NCI-H2227 treated with DMSO at 0.1 percent for 48 hours (cell line): ENCODE results near the gene ASS1.

Experiments used
- DNase-seq: peaks from one replicate; lab custom pipeline; 2025; lab: John Stamatoyannopoulos, UW

The ASS1 gene

GRCh38 chr9:130498298-130498917, 53.6 kb downstream of the ASS1 start:
- DNase-seq: no peak

GRCh38 chr9:130498918-130499698, 54.3 kb downstream of the ASS1 start:
- no peak for DNase-seq

- no peak for DNase-seq
These were observed 55.1 kb downstream of the ASS1 start for GRCh38 chr9:130499804-130500263.

DNA sequence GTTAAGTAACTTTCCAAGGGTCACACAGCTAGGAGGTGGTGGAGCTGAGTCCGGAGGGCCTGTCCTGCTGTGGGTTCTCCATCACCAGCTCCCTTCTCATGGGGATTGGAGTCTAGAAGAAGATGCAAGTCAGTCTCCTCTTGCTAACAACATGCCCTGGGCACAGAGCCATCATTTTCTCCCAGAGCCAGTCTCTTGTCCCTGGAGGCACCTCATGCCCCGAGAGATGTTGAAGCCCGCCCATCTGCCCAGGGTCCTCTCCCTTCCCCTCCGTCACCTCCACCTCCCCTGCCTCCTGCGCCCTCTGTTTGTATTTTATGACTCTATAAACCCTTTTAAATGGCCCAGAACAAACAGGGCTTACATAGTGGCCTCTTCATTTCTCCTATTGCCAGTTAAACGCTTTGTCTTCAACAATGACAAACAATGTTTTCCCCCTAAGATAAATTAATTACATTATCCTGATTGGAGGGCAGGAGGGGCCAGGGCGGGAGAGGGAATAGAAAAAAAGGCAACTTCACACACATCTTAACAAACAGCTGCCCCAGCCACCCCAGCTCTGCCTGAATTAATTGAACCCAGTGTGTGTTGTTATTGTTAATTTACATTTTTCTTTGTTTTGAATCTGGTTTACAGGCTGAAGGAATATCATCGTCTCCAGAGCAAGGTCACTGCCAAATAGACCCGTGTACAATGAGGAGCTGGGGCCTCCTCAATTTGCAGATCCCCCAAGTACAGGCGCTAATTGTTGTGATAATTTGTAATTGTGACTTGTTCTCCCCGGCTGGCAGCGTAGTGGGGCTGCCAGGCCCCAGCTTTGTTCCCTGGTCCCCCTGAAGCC, 55.8 kb downstream of the ASS1 start:
- no peak for DNase-seq

DNA sequence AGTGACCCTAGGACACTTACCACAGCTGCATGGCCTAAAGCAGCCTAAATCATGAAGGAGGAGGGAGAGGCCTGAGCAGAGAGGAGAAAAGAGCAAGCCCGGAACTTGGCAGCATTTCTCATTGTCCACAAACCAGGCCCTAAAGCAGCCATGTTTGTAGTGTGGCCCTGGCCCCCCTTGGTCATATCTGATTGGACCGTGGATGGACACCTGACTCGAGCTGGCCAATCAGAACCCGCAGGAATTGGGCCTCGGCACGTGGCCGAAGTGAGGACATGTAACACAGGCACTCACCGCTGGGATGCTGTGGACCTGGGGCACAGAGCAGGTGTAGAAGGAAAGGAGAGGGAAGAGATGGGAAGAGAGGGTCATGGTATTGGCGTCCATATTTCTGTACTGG, 56.9 kb downstream of the ASS1 start:
- no peak for DNase-seq

DNA sequence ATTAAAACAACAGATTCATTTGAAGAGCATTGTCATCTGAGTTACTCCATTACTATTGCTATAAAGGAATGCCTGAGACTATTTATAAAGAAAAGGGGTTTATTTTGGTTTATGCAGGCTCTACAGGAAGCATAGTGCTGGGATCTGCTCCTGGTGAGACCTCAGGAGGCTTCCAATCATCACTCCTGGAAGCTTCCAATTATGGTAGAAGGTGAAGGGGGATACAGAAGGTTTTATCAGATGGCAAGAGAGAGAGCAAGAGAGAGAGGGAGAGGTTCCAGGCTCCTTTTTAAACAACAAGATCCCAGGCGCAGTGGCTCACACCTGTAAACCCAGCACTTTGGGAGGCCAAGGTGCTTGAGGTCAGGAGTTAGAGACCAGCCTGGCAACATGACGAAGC, 63.5 kb downstream of the ASS1 start:
- no peak for DNase-seq

DNA sequence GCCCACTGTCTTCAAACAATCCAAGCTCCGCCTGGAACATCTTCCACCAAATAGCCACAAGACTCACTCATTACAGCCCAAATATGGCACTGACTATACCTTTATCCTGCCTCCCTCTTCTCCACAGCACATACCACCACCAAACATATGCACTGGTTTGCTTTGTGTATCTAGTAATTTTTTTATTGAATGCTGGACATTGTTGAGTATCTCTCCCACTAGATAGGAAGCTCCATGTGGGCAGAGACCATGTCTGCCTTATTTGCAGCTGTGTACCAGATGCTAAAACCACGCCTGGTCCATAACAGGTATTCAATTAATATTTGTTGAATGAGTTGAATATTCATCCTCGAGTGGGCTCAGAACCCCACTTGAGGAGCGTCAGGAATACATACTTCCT, 67.4 kb downstream of the ASS1 start:
- no peak for DNase-seq

- no peak for DNase-seq
These were observed 68.3 kb downstream of the ASS1 start for GRCh38 chr9:130513078-130513477.

- DNase-seq: no peak
These were observed 73.5 kb downstream of the ASS1 start for GRCh38 chr9:130518233-130518632.

GRCh38 chr9:130518943-130519799, 74.4 kb downstream of the ASS1 start:
- DNase-seq: no peak

DNA sequence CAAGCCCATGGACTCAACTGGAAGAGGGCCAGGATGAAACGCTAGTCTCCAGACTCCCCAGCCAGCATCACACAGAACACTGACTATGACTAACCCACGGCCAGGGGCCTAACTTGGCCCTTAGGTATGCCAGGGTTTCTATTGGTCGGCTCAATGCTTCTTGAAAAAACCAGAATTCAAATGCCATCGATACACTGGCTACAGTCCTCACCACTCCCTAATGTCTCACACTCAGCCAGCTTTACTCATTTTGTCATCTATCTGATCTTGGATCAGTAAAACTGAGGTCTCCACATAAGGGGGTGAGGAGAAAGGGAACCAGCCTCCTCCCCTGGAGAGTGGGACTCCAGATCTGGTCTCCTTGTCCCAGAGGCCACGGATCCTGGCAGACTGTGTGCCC, 75.2 kb downstream of the ASS1 start:
- no peak for DNase-seq

- DNase-seq: no peak
These were observed 77.0 kb downstream of the ASS1 start for GRCh38 chr9:130521715-130522114.

- no peak for DNase-seq
These were observed 77.6 kb downstream of the ASS1 start for GRCh38 chr9:130522233-130522808.

DNA sequence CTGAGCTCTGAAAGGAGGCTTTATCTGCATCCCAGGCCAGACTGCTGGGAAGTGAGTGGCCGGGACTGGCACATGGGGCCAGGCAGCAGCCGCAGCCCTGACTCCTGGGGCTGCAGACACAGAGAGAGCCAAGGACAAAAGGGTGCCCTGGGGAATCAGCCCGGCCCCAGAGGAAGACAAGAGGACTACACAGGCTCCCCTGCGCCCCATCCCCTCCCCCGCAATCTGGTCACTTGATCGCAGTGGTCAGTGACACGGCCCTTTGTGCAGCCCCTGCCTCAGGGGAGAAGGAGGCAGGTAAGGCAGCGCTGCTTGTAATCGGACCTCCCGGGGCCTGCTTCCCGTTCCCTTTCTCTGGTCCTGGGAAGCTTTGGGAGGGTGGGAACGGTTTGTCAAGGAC, 79.2 kb downstream of the ASS1 start:
- DNase-seq: no peak

- DNase-seq: no peak
These were observed 81.6 kb downstream of the ASS1 start for GRCh38 chr9:130526193-130526853.

DNA sequence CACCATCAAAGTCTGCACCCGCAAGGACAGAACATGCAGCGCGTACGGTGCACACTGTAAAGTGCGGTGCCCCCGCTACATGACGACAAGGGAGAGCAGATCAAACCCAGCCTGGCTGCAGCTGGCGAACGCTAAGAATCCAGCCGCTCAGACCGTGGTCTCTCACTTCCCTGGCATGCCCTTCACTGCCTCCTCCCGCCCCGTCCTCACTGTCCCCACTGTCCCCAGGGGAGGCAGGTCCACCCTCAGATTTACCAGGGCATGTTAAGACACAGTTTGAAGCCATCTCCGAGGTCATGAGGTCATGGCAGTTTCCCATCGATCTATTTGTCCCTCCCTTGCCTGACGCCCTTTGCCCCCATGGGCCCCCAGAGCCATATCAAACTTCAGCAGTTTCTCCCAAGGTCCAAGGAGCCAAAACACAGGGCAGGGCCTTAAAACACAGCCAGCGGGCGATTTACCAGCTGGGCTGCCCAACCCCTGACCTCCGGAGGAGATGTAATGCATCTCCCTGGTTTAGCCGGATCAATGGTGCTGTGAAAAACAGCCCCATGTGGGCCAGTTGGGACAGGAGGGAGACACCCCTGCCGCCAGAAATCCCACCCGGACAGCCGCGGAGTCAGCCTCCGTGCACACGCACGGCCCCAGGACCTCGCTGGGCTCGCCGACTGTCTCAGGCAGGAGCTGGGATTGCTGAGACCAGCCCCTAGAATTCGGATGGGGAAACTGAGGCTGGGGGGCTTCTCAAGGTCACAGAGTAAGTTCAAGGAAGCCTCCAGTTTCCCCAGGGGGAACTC, 82.3 kb downstream of the ASS1 start:
- DNase-seq: no peak

DNA sequence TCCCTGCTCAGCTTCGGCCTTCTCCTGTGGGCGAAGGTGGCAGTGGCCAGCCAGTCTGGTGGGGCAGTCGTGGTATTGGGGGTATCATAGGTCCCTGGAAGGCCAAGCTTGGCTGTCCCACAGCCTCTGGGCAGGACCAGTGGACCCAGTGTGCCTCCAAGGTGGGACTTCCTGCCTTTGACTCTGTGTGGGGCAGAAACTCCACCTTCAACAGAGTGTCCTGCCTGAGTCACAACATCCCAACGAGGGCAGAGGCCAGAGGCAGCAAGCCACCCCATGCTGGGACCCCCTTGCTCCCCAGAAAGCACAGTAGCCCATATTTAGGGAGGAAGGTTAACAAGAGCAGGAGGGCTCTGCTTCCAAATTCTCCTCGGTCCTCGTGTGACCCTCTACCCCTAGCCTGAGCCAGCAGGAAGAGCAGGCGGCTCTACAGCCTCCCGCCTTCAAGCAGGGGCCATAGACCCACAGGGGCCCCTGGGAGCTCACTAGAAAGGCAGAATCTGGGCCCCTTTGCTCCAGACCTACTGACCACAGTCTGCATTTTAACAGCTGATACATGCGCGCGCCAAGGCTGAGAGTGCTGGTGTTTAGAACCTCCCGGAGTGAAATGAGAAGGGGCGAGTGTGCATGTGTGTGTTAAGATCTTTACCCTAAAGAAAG, 83.0 kb downstream of the ASS1 start:
- no peak for DNase-seq

DNA sequence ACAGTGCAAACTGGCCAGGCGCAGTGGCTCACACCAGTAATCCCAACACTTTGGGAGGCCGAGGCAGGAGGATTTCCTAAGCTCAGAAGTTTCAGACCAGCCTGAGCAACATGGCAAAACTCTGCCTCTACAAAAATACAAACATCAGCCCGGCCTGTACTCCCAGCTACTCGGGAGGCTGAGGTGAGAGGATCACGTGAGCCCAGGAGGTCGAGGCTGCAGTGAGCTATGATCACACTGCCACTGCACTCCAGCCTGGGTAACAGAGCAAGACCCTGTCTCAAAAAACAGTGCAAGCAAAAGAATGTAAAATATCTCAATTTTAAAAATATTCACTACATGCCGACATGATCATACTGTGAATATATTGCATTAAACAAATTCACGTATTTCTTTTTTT, 83.9 kb downstream of the ASS1 start:
- no peak for DNase-seq

DNA sequence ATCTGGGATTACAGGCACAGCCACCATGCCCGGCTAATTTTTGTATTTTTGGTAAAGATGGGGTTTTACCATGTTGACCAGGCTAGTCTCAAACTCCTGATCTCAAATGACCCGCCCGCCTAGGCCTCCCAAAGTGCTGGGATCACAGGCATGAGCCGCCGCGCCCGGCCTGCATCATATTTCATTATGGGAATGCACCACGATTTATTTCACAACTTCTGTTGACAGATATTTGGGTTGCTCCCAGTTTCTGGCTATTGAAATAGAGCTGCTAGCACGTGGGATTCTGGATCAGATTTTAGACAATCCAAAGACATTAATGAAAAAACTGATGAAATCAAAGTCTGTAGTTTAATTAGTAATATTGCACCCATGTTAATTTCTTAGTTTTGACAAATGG, 86.2 kb downstream of the ASS1 start:
- no peak for DNase-seq

DNA sequence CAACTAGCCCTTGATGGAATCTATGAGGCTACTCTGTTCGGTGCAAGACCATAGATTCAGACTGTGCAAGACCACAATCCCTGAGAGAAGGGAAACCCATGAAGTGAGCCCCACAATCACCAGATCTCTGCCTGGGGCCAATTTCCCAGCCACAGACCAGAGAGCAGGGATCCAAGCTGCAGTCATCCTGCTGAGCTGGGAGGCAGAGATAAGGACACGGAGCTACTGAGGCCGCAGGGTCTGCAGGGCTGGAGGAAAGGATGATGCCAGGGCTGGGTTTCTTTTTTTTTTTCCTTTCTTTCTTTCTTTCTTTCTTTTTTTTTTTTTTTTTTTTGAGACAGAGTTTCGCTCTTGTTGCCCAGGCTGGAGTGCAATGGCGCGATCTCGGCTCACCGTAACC, 86.9 kb downstream of the ASS1 start:
- DNase-seq: no peak
